Measurements from ENCODE around the gene RBM39.
A peak's percentile ranks its signal among the peaks of the same experiment; 100 is the strongest.

RBM39 gene

DNA sequence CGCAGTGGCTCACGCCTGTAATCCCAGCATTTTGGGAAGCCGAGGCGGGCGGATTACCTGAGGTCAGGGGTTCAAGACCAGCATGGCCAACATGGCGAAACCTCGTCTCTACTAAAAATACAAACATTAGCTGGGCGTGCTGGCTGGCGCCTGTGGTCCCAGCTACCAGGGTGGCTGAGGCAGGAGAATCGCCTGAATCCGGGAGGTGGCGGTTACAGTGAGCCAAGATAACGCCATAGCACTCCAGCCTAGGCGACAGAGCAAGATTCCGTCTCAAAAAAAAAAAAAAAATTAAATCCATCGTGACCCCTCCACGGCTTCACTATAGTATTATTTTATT is 76.1 kb downstream of the RBM39 start:
- DNase-seq: no peak

DNA sequence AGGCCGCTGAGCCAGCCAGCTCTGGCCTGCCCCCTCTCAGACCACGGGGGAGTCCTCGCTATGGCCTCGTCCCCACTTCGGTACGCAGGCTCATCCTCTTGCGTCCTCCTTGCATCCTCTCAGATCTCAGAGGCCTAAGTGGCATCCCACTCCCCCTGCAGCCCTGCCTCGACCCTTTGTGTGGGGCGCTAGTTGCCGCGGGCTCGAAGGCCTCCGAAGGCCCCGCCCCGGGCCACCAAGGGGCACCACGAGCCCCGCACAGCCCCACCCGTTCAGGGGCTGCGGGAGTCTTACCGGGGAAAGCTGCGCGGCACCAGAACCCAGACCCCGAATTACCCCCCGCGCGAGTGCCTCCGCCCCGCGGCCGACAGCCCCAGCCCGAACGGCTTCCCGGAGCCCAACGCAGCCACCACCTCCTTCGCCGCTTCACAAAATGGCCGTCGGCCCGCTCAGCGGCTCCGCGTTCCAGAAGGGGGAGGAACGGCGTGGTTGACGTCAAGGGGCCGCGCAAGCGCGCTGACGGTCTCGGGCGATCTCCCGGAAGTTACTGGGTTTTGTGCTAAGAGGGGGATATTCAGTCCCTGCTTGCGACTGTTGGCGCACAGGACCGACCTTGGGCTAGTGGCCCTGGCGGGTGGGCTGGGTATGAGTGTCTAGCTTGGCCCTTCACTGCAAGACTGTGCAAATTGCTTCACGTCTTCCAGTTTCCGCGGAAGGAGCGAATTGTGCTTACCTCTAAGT is 77.4 kb downstream of the RBM39 start, which contains the start of the genes CPNE1 and RBM12:
Gene CPNE1 (minus strand): TSS at position 435 of the 741 bp plus-strand sequence. CDS start 31,977 bp downstream, outside the sequence.
Gene RBM12 (minus strand): TSS at position 435 of the 741 bp plus-strand sequence. CDS start 9,578 bp downstream, outside the sequence.
- peak; percentile 98 for DNase-seq

DNA sequence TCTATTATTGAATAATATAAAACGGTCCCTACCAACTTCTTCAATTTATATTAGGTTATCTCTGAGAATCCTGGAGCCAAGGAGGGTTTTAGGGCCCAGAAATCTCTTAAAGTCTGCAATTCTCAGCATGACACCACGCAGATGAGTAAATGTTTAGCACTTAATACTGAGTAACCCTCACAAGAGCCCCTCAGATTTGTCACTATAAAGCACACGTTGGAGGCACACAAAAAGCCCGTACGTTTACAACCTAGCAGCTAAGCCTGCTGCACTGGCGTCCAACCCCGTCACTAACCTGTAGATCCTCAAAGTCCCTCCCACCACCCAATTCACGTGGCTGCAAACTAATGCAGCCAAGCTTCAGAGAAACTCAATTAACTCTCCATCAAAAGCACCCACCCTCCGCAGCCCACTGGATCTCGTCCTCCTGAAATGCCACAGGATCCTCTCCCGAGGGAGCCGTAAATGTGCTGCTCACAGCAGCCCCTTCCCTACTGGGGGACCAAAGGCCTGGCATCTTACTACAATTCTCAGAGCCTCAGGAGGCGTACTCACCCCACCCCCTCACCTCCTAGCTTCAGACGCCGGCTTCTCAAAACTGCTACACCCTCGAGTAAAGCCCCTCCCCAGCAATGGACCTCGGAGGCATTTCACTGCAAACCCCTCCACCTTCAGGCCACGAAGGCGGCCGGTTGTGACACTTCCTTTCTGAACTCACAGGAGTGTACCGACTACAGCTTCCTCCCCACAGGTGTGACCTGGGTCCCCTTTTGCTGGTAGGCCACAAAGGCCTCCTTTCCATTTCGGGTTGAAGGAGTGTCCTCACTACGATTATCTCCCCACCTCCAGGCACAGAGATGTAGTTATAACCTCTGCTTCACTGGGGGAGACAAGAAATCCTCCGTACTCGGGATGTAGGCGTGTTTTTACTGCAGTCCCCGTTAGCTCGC is 78.3 kb downstream of the RBM39 start:
- peak; percentile 79 for DNase-seq

DNA sequence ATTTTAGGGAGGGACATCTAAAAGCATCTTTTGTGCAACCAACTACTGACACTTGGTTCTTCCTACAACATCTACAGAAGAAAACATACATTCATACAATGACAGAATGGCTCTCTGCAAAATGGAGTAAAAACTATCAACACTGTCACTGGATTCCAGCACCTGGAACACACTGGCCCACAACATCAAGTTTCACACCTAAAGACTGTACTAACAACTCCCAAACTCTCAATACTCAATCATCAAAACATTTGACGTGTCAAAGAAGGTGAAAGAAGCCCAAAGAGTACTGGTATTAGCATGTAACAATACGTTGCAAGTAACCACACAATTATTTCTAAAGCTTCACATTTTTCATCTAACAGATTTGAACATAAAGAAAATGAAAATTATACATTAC is 79.5 kb downstream of the RBM39 start:
- DNase-seq: no peak

DNA sequence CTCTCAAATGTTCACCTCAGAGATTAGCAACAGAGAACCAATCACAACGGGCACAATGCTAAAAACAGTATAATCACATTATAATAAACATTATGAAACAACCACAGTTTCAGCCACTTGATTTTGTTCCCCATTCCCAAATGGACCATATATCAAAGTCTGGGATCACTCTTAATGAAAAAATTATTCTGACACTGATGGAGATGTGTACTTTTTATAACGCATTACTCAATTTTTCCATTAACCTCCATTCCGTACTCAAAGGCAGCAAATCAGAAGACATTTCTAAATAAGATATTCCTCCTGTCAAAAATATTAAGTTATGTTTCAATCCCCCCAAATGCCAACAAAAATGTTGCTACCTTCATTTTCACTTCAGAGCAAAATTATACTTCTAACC is 80.2 kb downstream of the RBM39 start:
- DNase-seq: no peak

DNA sequence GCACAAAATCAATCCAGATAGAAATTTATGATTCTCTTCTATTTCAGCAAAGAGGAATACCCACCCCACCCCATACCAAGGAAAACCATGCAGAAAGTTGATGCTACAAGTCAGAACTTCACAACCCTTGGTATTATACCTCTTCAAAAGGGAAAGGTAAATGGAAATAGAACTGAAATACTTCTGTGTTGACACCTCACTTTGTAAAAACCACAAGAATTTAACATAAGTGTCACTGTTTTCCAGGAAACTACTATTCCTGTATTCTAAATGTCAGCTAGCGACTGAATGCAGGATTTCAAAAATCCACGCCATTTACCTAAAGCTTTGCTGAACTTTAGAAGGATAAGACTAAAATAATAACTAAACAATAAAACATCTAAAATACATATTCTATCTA is 81.0 kb downstream of the RBM39 start:
- no peak for DNase-seq

DNA sequence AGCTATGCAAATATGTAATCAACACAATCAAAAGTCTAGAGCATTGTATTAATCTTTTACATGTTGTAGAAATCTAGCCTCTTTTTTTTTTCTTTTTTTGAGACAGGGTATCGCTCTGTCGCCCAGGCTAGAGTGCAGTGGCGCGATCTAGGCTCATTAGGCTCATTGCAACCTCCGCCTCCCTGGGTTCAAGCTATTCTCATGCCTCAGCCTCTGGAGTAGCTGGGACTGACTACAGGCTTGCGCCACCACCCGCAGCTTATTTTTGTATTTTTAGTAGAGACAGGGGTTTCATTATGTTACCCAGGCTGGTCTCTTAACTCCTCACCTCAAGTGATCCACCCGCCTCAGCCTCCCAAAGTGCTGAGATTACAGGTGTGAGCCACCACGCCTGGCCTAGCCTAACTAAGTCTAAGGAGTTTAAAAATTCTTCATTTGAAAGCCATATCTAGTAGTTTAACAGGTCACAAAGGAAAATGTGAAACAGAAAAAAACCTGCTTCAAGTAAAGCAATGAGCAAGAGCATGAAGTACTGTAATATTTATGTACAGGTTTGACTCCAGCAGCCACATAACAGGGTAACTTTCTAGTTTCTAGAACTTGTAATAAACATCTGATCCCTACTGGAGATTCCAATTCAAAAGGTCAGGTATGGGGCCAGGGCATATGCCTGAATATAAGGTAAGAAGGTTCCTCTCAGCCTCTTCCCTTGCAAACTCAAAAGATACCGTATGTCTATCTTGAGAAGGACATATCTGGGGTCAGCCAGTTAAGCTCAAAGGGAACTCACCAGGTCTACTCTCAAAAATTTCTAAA is 81.7 kb downstream of the RBM39 start:
- DNase-seq: no peak

DNA sequence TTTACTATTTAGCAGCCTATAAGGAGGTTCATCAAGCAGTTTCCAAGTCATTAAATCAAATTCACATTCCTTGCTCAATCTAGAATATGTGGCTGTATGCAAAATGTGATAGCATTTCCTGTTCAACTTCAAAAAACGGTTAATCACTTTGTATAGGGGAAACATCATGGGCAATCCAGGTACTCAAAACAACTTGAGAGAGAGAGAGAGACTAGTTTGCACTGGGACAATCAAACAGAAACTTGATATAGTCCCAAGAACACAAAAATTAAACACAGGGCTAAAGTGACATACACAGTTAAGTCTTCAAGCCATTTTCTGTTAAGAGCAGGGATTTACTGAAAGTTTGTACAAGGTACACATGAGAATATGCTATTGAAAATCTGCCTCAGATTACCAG is 84.8 kb downstream of the RBM39 start:
- no peak for DNase-seq

DNA sequence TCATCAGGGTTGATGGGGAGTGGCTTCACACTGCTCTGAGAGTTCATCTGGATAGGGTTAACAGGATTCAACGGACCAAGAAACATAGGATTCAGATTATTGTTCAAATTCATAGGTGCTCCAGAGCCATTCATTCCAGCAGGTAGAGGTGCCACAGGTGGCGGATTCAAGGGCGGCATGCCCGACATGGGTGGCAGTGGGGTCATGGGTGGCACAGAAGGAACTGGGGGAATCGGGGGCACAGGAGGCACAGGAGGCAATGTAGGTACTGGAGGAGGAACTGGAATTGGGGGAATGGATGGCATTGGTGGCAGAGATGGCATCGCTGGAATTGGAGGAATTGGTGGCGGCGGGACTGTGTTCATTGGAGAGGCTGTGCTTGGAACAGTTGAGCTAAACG is 87.6 kb downstream of the RBM39 start:
- DNase-seq: no peak

DNA sequence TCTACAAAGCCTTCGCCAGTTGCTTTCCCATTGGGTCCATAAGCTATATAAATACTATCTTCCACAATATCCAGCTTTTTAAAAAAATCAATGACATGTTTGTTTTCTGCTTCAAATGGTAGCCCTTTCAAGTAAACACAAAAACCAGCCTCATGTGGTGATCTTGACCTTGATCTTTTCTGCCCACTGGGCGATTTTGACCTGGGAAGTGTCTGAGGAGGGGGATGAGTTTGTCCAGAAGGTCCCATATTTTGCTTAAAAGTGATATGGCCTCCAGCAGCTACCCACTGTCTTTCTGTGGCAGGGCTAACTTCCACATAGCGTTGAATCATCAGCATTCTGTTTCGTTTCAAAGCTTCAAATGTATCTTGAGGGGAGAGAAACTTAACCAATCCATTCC is 88.2 kb downstream of the RBM39 start:
- DNase-seq: no peak
